Measurements from ENCODE around the gene SLC45A1.

The SLC45A1 gene

GRCh38 chr1:8334106-8334851, 16.4 kb downstream of the SLC45A1 start:
- TF ChIP-seq CTCF (IDR thresholded peaks at IDR 0.05) = no peak

- no peak for TF ChIP-seq CTCF (IDR thresholded peaks at IDR 0.05)
These were observed 17.3 kb downstream of the SLC45A1 start for GRCh38 chr1:8335246-8335645.

- no peak for TF ChIP-seq CTCF (IDR thresholded peaks at IDR 0.05)
These were observed 20.0 kb downstream of the SLC45A1 start for GRCh38 chr1:8337776-8338525.

GRCh38 chr1:8338526-8339202, 20.8 kb downstream of the SLC45A1 start:
- TF ChIP-seq CTCF (IDR thresholded peaks at IDR 0.05) = no peak

- no peak for TF ChIP-seq CTCF (IDR thresholded peaks at IDR 0.05)
These were observed 21.3 kb downstream of the SLC45A1 start for GRCh38 chr1:8339203-8339600.

GRCh38 chr1:8340448-8340847, 22.5 kb downstream of the SLC45A1 start:
- TF ChIP-seq CTCF (IDR thresholded peaks at IDR 0.05) = no peak

- TF ChIP-seq CTCF (IDR thresholded peaks at IDR 0.05) = no peak
These were observed 24.4 kb downstream of the SLC45A1 start for GRCh38 chr1:8342325-8342724.

Data from LNCAP (cell line).